Pulmonary artery endothelial cell (primary cell): ENCODE results near the gene ACBD6. TPM values are rescaled to one million over a fixed set of nuclear protein-coding genes. Genes with fewer than 3 reads are reported as not detected.

ENCODE experiments used
- DNase-seq: peaks from one replicate; pipeline ENCODE4 v3.0.0-alpha.2; 2011; ENCODE audit warnings: low read depth, low spot score
- total RNA-seq: library from RNA; depleted of rRNA; stranded (reverse); fragments of >200 nt; gene quantifications from 2 replicates; pipeline ENCODE4 v1.2.3, GENCODE V29; 2014

The ACBD6 gene
- total RNA-seq, 1 donor from 2014 or later = 78.5 TPM

- DNase-seq = no peak
These were observed 129.6 kb downstream of the ACBD6 start for GRCh38 chr1:180372728-180373127.

- no peak for DNase-seq
These were observed 131.8 kb downstream of the ACBD6 start for GRCh38 chr1:180370597-180370996.

GRCh38 chr1:180370188-180370587 lies 132.2 kb downstream of the ACBD6 start:
- DNase-seq = no peak

- no peak for DNase-seq
These were observed 133.3 kb downstream of the ACBD6 start for GRCh38 chr1:180369061-180369460.

- no peak for DNase-seq
These were observed 135.9 kb downstream of the ACBD6 start for GRCh38 chr1:180366371-180367068.

- no peak for DNase-seq
These were observed 137.3 kb downstream of the ACBD6 start for GRCh38 chr1:180365039-180365438.

GRCh38 chr1:180363246-180363995 lies 139.0 kb downstream of the ACBD6 start:
- no peak for DNase-seq

- no peak for DNase-seq
These were observed 141.9 kb downstream of the ACBD6 start for GRCh38 chr1:180360333-180361075.

- no peak for DNase-seq
These were observed 143.7 kb downstream of the ACBD6 start for GRCh38 chr1:180358649-180359048.

- DNase-seq = no peak
These were observed 148.4 kb downstream of the ACBD6 start for GRCh38 chr1:180353945-180354344.

GRCh38 chr1:180352588-180352987 lies 149.8 kb downstream of the ACBD6 start:
- no peak for DNase-seq

- no peak for DNase-seq
These were observed 150.4 kb downstream of the ACBD6 start for GRCh38 chr1:180352021-180352420.

- no peak for DNase-seq
These were observed 157.2 kb downstream of the ACBD6 start for GRCh38 chr1:180345148-180345547.

GRCh38 chr1:180343921-180344769 lies 158.2 kb downstream of the ACBD6 start:
- no peak for DNase-seq

GRCh38 chr1:180327089-180327488 lies 175.3 kb downstream of the ACBD6 start:
- DNase-seq = no peak

- DNase-seq = no peak
These were observed 189.5 kb downstream of the ACBD6 start for GRCh38 chr1:180312926-180313325.

- no peak for DNase-seq
These were observed 191.2 kb downstream of the ACBD6 start for GRCh38 chr1:180311011-180311730.

- no peak for DNase-seq
These were observed 192.3 kb downstream of the ACBD6 start for GRCh38 chr1:180310095-180310494.

- no peak for DNase-seq
These were observed 193.0 kb downstream of the ACBD6 start for GRCh38 chr1:180309338-180309737.

- no peak for DNase-seq
These were observed 201.1 kb downstream of the ACBD6 start for GRCh38 chr1:180301135-180301742.
